ENCODE measurements around the gene FOXP2.
"Not testable (repeated sequence)": the region's sequence is repeated elsewhere in the genome, so short reads cannot be mapped to it uniquely, and the experiment has no call there.

Gene FOXP2
- 0.31 to 0.67 reads per million in 2 donors for total RNA-seq

GRCh38 chr7:114414156-114415063 lies at the start of gene FOXP2:
FOXP2 (plus strand) TSS chr7:114414815; CDS start chr7:114426512, 11,697 bp downstream.
- DNase-seq = peak in 1 of 5 experiments; percentile 77

- DNase-seq = no peak
Measured at GRCh38 chr7:114365791-114366190, 48.8 kb upstream of the FOXP2 start.

GRCh38 chr7:114368492-114368891 lies 46.1 kb upstream of the FOXP2 start:
- DNase-seq = no peak

GRCh38 chr7:114369294-114369693 lies 45.3 kb upstream of the FOXP2 start:
- DNase-seq = no peak

GRCh38 chr7:114372619-114373018 lies 42.0 kb upstream of the FOXP2 start:
- no peak for DNase-seq

GRCh38 chr7:114375907-114376306 lies 38.7 kb upstream of the FOXP2 start:
- no peak for DNase-seq

- DNase-seq = not testable (repeated sequence)
Measured at GRCh38 chr7:114383946-114384345, 30.7 kb upstream of the FOXP2 start.

- not testable (repeated sequence) for DNase-seq
Measured at GRCh38 chr7:114384346-114384745, 30.3 kb upstream of the FOXP2 start.

- no peak for DNase-seq
Measured at GRCh38 chr7:114388021-114388420, 26.6 kb upstream of the FOXP2 start.

- no peak for DNase-seq
Measured at GRCh38 chr7:114392686-114393085, 21.9 kb upstream of the FOXP2 start.

- no peak for DNase-seq
Measured at GRCh38 chr7:114402876-114403635, 11.6 kb upstream of the FOXP2 start.

- no peak for DNase-seq
Measured at GRCh38 chr7:114405427-114405826, 9.2 kb upstream of the FOXP2 start.

- DNase-seq = no peak
Measured at GRCh38 chr7:114409750-114410149, 4.9 kb upstream of the FOXP2 start.

- no peak for DNase-seq
Measured at GRCh38 chr7:114412548-114412947, 2.1 kb upstream of the FOXP2 start.

- DNase-seq = no peak
Measured at GRCh38 chr7:114413761-114414155, 857 bp upstream of the FOXP2 start.

- DNase-seq = no peak
Measured at GRCh38 chr7:114415064-114415989, 712 bp downstream of the FOXP2 start.

GRCh38 chr7:114416129-114416990 lies 1.7 kb downstream of the FOXP2 start:
- peak in 1 of 5 experiments; percentile 14 for DNase-seq

- no peak for DNase-seq
Measured at GRCh38 chr7:114417290-114417689, 2.7 kb downstream of the FOXP2 start.

- no peak for DNase-seq
Measured at GRCh38 chr7:114418117-114418516, 3.5 kb downstream of the FOXP2 start.

GRCh38 chr7:114419441-114420272 lies 5.0 kb downstream of the FOXP2 start:
- no peak for DNase-seq

All from T-helper 2 cell (primary cell).